ENCODE measurements around the gene HNRNPH2. TPM values are rescaled to one million over a fixed set of nuclear protein-coding genes. Genes with fewer than 3 reads are reported as not detected.

Gene HNRNPH2
- total and polyA plus RNA-seq, 2 donors, result 74.8 to 75.1 TPM

GRCh38 chrX:101417981-101418841, 10.2 kb downstream of the HNRNPH2 start:
- peak in 4 of 9 donors; percentile 11 to 41 (median 17) for DNase-seq (ENCODE audit: low read depth in 6 of 9, low spot score in 9 of 9)
- Histone ChIP-seq H3K9me3 (ENCODE audit: control insufficient read depth in 2 of 2, insufficient read depth in 1 of 2, low read length in 1 of 2) (no peaks in the 10 kb centered on the region), H3K4me1 (ENCODE audit: control insufficient read depth in 2 of 2, insufficient read depth in 2 of 2, low read length in 2 of 2) (no peaks in the 10 kb centered on the region), H3K27ac (ENCODE audit: low read depth in 1 of 2, low read length in 1 of 2) (peak overlapping the region; percentile 10 to 83), H3K36me3 (ENCODE audit: control insufficient read depth in 2 of 2, insufficient read depth in 2 of 2, low read length in 1 of 2) (no peaks in the 10 kb centered on the region), H3K4me3 (ENCODE audit: low read length in 2 of 2) (peak overlapping the region; percentile 63 to 67), H3K27me3 (ENCODE audit: control insufficient read depth in 2 of 2, insufficient read depth in 1 of 2, low read length in 1 of 2) (peaks cover 0 to 8% of the 10 kb centered on the region in 2 donors)
- WGBS, result 2% methylated on average over 56 of the region's 56 CpGs

- Histone ChIP-seq H3K27ac (ENCODE audit: low read depth in 1 of 2, low read length in 1 of 2) (no peak overlapping the region), H3K36me3 (ENCODE audit: control insufficient read depth in 2 of 2, insufficient read depth in 2 of 2, low read length in 1 of 2) (no peaks in the 10 kb centered on the region), H3K27me3 (ENCODE audit: control insufficient read depth in 2 of 2, insufficient read depth in 1 of 2, low read length in 1 of 2) (peaks cover 0 to 8% of the 10 kb centered on the region in 2 donors), H3K9me3 (ENCODE audit: control insufficient read depth in 2 of 2, insufficient read depth in 1 of 2, low read length in 1 of 2) (no peaks in the 10 kb centered on the region), H3K4me3 (ENCODE audit: low read length in 2 of 2) (no peak overlapping the region), H3K4me1 (ENCODE audit: control insufficient read depth in 2 of 2, insufficient read depth in 2 of 2, low read length in 2 of 2) (no peaks in the 10 kb centered on the region)
- no peak for DNase-seq (ENCODE audit: low read depth in 6 of 9, low spot score in 9 of 9)
- 99% methylated on average over 2 of the region's 2 CpGs for WGBS
Observed at GRCh38 chrX:101419489-101419888, 11.5 kb downstream of the HNRNPH2 start.

- H3K36me3 ChIP-seq (ENCODE audit: control insufficient read depth in 2 of 2, insufficient read depth in 2 of 2, low read length in 1 of 2), result no peaks in the 10 kb centered on the region
- H3K4me3 ChIP-seq (ENCODE audit: low read length in 2 of 2), result no peak overlapping the region
- no peaks in the 10 kb centered on the region for H3K9me3 ChIP-seq (ENCODE audit: control insufficient read depth in 2 of 2, insufficient read depth in 1 of 2, low read length in 1 of 2)
- no peaks in the 10 kb centered on the region for H3K4me1 ChIP-seq (ENCODE audit: control insufficient read depth in 2 of 2, insufficient read depth in 2 of 2, low read length in 2 of 2)
- WGBS, result 97% methylated on average over 2 of the region's 2 CpGs
- H3K27me3 ChIP-seq (ENCODE audit: control insufficient read depth in 2 of 2, insufficient read depth in 1 of 2, low read length in 1 of 2), result no peaks in the 10 kb centered on the region
- H3K27ac ChIP-seq (ENCODE audit: low read depth in 1 of 2, low read length in 1 of 2), result no peak overlapping the region
- DNase-seq (ENCODE audit: low read depth in 6 of 9, low spot score in 9 of 9), result no peak
Observed at GRCh38 chrX:101427954-101428353, 19.9 kb downstream of the HNRNPH2 start.

DNA sequence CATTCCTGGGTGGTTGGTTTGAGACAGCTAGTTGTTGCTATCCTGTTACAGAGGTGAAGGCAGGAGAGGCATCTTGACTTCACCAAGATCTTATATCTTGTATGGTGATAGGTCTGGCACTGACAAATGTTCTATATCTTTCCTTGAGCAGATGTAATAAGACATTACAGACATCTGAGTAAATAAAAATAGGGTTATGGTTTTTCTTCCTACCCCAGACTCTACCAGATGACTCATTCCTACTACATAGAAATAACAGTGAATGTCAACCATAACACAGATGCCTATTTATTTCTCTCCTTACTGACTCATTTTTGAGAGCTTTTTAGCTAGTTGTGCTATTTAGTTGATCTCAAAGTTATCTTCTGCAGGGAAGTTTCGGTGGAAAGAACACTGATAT, 21.9 kb downstream of the HNRNPH2 start:
- Histone ChIP-seq H3K4me3 (ENCODE audit: low read length in 2 of 2) (no peak overlapping the region), H3K27me3 (ENCODE audit: control insufficient read depth in 2 of 2, insufficient read depth in 1 of 2, low read length in 1 of 2) (no peaks in the 10 kb centered on the region), H3K36me3 (ENCODE audit: control insufficient read depth in 2 of 2, insufficient read depth in 2 of 2, low read length in 1 of 2) (no peaks in the 10 kb centered on the region), H3K9me3 (ENCODE audit: control insufficient read depth in 2 of 2, insufficient read depth in 1 of 2, low read length in 1 of 2) (no peaks in the 10 kb centered on the region), H3K27ac (ENCODE audit: low read depth in 1 of 2, low read length in 1 of 2) (no peak overlapping the region), H3K4me1 (ENCODE audit: control insufficient read depth in 2 of 2, insufficient read depth in 2 of 2, low read length in 2 of 2) (no peaks in the 10 kb centered on the region)
- no peak for DNase-seq (ENCODE audit: low read depth in 6 of 9, low spot score in 9 of 9)
- WGBS, result 90% methylated on average over 1 of the region's 1 CpG

DNA sequence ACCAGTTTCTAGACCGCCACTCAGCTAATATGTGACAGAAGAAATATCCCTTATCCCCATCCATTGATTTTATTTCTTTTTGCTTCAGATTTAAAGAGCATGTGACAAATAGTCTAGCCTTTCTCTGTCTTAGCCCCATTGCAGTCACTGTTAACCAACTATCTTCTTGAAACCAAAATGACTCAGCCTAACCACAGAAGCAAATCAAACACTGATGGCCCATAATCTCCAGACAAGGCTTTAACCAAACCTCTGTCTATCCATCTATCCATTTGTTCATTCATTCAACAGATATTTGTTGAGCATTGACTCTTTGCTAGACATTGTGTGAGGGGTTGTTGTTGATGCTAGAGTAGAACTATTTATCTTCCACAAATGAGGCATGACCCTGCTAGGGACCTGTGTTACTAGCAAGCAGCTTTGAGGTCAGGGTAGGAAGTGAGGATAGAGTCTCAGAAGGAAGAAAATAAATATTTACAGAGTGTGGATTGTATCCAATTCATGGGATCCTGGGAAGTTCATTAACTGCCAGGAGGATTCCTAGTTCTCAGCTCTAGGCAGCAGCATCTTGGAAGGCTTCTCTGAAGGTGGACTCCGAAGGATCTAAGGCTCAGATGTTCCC, 22.5 kb downstream of the HNRNPH2 start:
- Histone ChIP-seq H3K9me3 (ENCODE audit: control insufficient read depth in 2 of 2, insufficient read depth in 1 of 2, low read length in 1 of 2) (no peaks in the 10 kb centered on the region), H3K27ac (ENCODE audit: low read depth in 1 of 2, low read length in 1 of 2) (no peak overlapping the region), H3K4me3 (ENCODE audit: low read length in 2 of 2) (no peak overlapping the region), H3K36me3 (ENCODE audit: control insufficient read depth in 2 of 2, insufficient read depth in 2 of 2, low read length in 1 of 2) (no peaks in the 10 kb centered on the region), H3K27me3 (ENCODE audit: control insufficient read depth in 2 of 2, insufficient read depth in 1 of 2, low read length in 1 of 2) (no peaks in the 10 kb centered on the region), H3K4me1 (ENCODE audit: control insufficient read depth in 2 of 2, insufficient read depth in 2 of 2, low read length in 2 of 2) (no peaks in the 10 kb centered on the region)
- DNase-seq (ENCODE audit: low read depth in 6 of 9, low spot score in 9 of 9), result no peak
- 100% methylated on average over 2 of the region's 2 CpGs for WGBS

- no peak overlapping the region for H3K4me3 ChIP-seq (ENCODE audit: low read length in 2 of 2)
- no peaks in the 10 kb centered on the region for H3K4me1 ChIP-seq (ENCODE audit: control insufficient read depth in 2 of 2, insufficient read depth in 2 of 2, low read length in 2 of 2)
- no peaks in the 10 kb centered on the region for H3K27me3 ChIP-seq (ENCODE audit: control insufficient read depth in 2 of 2, insufficient read depth in 1 of 2, low read length in 1 of 2)
- WGBS, result 95% methylated on average over 2 of the region's 2 CpGs
- no peak for DNase-seq (ENCODE audit: low read depth in 6 of 9, low spot score in 9 of 9)
- no peak overlapping the region for H3K27ac ChIP-seq (ENCODE audit: low read depth in 1 of 2, low read length in 1 of 2)
- no peaks in the 10 kb centered on the region for H3K9me3 ChIP-seq (ENCODE audit: control insufficient read depth in 2 of 2, insufficient read depth in 1 of 2, low read length in 1 of 2)
- H3K36me3 ChIP-seq (ENCODE audit: control insufficient read depth in 2 of 2, insufficient read depth in 2 of 2, low read length in 1 of 2), result peaks cover 0 to 5% of the 10 kb centered on the region in 2 donors
Observed at GRCh38 chrX:101442085-101442484, 34.1 kb downstream of the HNRNPH2 start.

DNA sequence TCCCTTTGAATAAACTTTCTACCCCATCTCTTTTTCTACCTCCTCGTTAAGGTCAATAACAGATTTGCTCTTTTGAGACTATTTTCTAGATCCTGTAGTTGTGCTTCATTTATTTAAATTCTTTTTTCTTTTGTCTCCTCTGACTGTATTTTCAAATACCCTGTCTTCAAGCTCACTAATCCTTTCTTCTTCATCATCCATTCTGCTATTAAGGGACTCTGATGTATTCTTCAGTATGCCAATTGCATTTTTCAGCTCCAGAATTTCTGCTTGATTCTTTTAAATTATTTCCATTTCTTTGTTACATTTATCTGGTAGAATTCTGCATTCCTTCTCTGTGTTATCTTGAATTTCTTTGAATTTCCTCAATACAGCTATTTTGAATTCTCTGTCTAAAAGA, 41.3 kb downstream of the HNRNPH2 start:
- Histone ChIP-seq H3K4me3 (ENCODE audit: low read length in 2 of 2) (no peak overlapping the region), H3K27me3 (ENCODE audit: control insufficient read depth in 2 of 2, insufficient read depth in 1 of 2, low read length in 1 of 2) (no peaks in the 10 kb centered on the region), H3K4me1 (ENCODE audit: control insufficient read depth in 2 of 2, insufficient read depth in 2 of 2, low read length in 2 of 2) (no peaks in the 10 kb centered on the region), H3K27ac (ENCODE audit: low read depth in 1 of 2, low read length in 1 of 2) (no peak overlapping the region), H3K36me3 (ENCODE audit: control insufficient read depth in 2 of 2, insufficient read depth in 2 of 2, low read length in 1 of 2) (no peaks in the 10 kb centered on the region), H3K9me3 (ENCODE audit: control insufficient read depth in 2 of 2, insufficient read depth in 1 of 2, low read length in 1 of 2) (no peaks in the 10 kb centered on the region)
- WGBS, result 95% methylated on average over 1 of the region's 1 CpG
- DNase-seq (ENCODE audit: low read depth in 6 of 9, low spot score in 9 of 9), result no peak

- H3K27ac ChIP-seq (ENCODE audit: low read depth in 1 of 2, low read length in 1 of 2), result no peak overlapping the region
- no peaks in the 10 kb centered on the region for H3K9me3 ChIP-seq (ENCODE audit: control insufficient read depth in 2 of 2, insufficient read depth in 1 of 2, low read length in 1 of 2)
- H3K4me1 ChIP-seq (ENCODE audit: control insufficient read depth in 2 of 2, insufficient read depth in 2 of 2, low read length in 2 of 2), result no peaks in the 10 kb centered on the region
- no peaks in the 10 kb centered on the region for H3K36me3 ChIP-seq (ENCODE audit: control insufficient read depth in 2 of 2, insufficient read depth in 2 of 2, low read length in 1 of 2)
- H3K4me3 ChIP-seq (ENCODE audit: low read length in 2 of 2), result no peak overlapping the region
- no peak for DNase-seq (ENCODE audit: low read depth in 6 of 9, low spot score in 9 of 9)
- no peaks in the 10 kb centered on the region for H3K27me3 ChIP-seq (ENCODE audit: control insufficient read depth in 2 of 2, insufficient read depth in 1 of 2, low read length in 1 of 2)
- 85% methylated on average over 2 of the region's 2 CpGs for WGBS
Observed at GRCh38 chrX:101450085-101450484, 42.1 kb downstream of the HNRNPH2 start.

GRCh38 chrX:101450961-101451360, 42.9 kb downstream of the HNRNPH2 start:
- no peaks in the 10 kb centered on the region for H3K36me3 ChIP-seq (ENCODE audit: control insufficient read depth in 2 of 2, insufficient read depth in 2 of 2, low read length in 1 of 2)
- H3K27me3 ChIP-seq (ENCODE audit: control insufficient read depth in 2 of 2, insufficient read depth in 1 of 2, low read length in 1 of 2), result no peaks in the 10 kb centered on the region
- no peaks in the 10 kb centered on the region for H3K9me3 ChIP-seq (ENCODE audit: control insufficient read depth in 2 of 2, insufficient read depth in 1 of 2, low read length in 1 of 2)
- no peaks in the 10 kb centered on the region for H3K4me1 ChIP-seq (ENCODE audit: control insufficient read depth in 2 of 2, insufficient read depth in 2 of 2, low read length in 2 of 2)
- no peak overlapping the region for H3K27ac ChIP-seq (ENCODE audit: low read depth in 1 of 2, low read length in 1 of 2)
- H3K4me3 ChIP-seq (ENCODE audit: low read length in 2 of 2), result no peak overlapping the region
- no peak for DNase-seq (ENCODE audit: low read depth in 6 of 9, low spot score in 9 of 9)
- WGBS, result 90% methylated on average over 2 of the region's 2 CpGs

Measured in thymus (tissue), 11 donors.